GM21825 (cell line): Measurements from ENCODE around the gene SLC4A11.

ENCODE experiments used
- ATAC-seq: cut with Tn5 transposase; IDR thresholded peaks from one replicate; pipeline ENCODE4 v1.9.1; 2021; ENCODE audit warnings: mild to moderate bottlenecking, moderate library complexity; ENCODE audit not compliant: unreplicated experiment

SLC4A11 gene

DNA sequence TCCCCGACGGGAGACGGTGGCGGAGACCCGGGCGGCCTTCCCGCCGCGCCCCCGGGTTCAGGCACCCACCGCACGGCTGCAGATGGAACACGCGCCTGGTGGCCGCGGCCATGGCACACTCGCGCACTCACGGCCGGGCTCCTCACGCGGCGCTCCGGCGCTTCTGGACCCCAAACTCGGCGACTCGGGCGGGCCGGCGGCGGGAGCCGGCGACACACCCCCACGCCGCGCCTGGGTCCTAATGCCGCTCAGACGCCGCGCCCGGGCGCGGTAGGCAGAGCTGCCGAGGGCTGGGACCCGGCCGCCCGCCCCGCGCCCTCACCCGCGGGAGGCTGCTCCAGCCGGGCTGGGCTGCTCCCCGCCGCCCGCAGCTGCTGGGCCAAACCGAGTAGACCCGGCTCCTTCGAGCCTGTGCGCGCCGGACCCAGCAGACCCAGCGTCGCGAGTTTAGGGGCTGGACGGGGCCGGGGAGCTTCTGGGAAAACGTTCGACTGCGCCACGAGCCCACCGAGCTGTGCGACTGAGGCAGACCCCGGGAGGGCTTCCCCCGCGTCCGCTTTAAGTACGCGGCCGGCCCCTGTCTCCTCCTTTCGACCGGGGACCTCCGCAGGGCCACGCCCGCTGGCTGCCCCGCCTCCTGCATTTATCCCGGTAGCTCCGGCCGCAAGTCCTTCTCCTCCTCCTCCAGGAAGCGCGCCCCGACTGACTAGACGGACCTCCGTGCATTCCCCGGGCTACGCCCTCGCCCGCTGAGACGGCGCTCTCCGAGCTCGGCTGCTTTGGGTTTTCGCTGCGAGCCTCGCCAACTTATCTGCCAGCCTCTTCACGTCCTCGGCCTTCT lies at the start of gene SLC4A11:
Gene SLC4A11 (minus strand): TSS at position 165 of the 841 bp plus-strand sequence. CDS start 53 bp downstream, at position 112.
- peak; percentile 59 for ATAC-seq

DNA sequence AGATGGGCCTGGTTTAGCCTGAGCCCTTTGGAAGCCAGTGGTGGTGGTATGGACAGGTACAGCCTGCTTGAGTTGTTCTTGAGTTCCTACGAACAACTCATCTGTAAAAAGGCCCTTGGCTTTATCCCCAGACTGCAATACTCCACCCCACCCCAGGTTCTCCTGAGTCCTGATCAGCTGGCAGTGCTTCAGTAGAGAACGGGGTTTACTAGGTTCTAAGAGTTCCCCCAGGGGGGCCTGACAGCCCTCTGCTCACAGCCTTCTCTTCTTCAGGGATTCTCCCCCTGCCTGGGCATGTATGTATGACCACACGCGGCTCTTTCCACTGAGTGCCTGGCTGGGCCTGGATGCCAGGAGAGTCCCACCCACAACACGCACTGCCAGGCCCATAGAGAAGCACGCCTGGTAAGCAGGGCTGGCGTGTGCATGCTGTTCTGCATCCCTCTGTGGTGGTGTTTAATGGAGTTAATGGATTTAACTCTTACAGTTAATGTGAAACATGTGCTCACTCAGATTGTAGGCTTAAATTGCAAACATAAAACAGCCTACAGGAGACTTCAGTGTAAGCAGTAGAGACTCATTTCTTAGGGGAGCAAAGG lies 44.3 kb upstream of the SLC4A11 start:
- no peak for ATAC-seq

DNA sequence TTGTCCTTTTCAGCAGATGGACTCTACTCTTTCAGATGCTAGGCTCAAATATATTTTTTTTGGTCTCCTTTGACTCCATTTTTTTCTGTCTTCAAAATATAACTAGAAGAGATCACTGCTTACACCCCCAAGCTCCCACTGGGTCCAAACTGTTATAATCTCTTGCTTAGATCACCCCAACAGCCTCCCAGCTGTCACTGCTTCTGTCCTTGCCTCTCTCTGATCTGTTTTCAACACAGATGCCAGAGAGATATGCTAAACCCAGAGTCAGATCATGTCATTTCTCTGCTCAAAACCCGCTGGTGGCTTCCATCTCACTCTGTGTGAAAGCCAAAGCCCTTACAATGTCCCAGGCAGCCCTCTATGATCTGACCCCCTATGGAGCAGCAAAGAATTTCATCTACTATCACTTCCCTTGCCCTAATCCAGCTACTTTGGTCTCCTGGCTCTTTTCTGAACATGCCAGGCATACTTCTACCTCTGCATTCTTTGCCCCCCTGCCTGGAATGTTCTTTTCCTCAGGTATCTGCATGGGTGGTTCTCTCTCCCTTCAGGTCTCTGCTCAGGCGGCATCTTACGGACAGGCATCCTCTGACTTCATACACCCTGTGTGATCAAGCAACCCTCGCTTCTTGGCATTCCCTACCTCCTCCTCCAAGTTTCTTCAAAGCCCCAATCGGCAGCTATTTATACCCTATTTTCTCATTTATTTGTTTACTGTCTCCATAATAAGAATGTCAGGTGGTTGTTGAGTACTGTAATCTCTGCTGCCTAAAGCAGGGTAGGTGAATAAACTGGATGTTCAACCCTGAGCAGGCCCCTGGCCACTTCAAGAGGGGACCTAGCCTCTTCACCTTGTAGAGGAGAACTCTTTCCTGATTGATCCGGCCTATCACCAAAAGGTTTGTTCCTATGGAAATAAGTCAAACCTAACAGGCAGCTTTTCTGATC lies 43.6 kb upstream of the SLC4A11 start:
- no peak for ATAC-seq

DNA sequence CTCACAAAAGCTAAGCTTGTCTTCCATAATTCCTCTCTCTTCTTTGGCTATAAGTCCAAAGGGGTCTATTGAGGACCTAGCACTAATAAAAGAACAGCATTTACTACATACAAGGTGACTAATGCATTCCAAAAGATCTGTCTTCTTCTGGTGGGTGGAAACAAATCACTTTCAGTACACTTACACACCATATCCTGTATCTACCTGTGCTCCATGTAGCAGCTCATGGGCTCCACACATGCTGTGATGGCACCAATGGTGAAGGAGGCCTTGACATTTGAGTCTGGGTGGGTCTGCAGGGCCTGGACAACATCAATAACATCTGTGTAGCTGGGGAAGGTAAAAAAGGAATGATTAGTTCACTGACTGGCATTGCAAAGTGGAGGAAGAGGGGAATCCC lies 42.4 kb upstream of the SLC4A11 start:
- no peak for ATAC-seq

GRCh38 chr20:3279761-3280160 lies 40.8 kb upstream of the SLC4A11 start:
- no peak for ATAC-seq

GRCh38 chr20:3277686-3278465 lies 38.9 kb upstream of the SLC4A11 start:
- ATAC-seq = no peak

DNA sequence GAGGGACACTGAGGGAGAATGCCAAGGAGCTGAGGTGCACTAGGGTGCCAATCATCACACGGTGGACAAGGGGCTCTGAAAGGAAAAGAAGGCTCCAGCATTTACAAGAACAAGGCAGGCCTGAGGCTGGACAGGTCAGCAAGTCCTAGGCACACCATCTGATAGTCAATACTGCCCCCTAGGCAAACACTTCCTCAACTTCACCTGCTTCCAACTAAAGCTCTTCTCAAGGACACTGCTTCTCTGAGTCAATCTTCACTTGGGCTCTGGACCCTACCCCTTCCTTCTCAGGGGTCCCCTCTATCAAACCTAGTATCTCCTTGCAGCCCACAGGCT lies 37.7 kb upstream of the SLC4A11 start:
- no peak for ATAC-seq

DNA sequence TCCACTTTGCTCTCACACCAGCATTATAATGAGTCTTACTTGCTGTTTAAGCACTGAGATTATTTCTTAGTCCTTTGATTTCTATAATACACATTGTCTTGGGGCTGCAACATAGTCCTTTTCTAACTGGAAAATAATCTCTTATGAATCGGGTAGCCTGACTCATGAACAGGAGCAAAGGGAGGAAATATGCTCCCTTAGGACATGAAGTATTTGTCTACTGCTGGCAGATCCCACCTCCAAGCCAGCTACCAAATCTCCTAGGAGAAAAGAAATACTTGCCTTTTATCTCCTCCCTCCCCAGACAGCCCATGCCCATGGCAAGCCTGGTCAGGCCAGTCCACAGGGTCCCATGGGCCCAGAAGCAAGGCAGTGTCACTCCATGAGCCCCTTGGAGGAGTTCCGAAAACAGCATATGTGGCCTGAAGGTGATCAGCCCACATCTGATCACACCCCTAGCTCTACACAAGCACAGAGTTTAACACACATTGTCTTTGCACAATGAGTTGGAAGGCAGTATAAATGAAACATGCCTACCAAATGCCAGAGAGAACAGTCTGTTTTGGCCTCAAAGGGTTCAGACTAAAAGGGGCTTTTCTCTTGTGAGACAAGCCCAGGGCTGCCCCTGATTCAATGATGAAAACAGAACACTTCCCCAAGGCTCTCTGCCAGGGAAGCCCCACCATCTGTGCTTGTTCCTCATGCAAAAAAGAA lies 37.1 kb upstream of the SLC4A11 start:
- no peak for ATAC-seq

DNA sequence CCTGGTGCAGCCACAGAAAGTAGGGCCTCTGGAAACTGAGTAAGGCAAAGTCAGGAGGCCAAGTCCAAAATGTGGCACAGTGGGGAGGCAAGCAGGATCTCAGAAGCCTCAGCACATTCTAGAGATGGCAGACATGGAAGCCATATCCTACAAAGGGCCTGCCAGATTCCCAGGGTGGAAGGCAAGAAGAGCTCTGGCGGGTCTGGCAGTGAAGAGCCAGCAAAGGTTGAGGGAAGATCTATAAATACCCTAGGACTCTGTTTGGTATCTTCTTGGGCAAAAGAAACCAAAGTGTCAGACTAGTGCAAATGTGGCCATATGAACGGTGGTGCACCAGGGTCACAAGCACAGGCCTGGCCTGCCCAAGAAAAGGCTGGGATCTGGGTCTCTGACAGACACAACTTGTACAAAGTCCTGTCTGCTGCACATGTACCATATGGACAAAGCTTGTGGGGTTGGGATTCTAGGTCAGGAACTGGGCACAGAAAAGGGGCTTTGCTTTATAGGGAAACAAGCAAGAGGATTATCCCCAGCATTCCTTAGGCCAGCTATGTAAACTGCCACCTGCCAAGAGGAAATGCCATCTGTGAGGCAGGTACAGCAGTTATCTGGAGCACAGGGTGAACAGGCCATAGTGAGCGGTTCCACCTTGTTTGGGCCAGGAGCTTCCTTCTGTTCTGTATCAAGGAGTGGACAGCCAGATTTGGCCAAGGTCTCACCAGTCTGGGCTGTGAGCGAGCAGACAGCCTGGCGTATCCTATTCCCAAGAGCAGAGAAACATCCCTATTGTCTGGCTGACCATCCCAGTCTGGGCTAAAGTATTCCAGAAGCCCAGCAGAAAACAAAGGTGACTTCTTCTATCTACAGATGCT lies 36.3 kb upstream of the SLC4A11 start:
- ATAC-seq = no peak

GRCh38 chr20:3273371-3273770 lies 34.4 kb upstream of the SLC4A11 start:
- ATAC-seq = no peak

GRCh38 chr20:3270051-3270450 lies 31.1 kb upstream of the SLC4A11 start:
- ATAC-seq = no peak

- no peak for ATAC-seq
These were observed 23.6 kb upstream of the SLC4A11 start for GRCh38 chr20:3262566-3262965.

DNA sequence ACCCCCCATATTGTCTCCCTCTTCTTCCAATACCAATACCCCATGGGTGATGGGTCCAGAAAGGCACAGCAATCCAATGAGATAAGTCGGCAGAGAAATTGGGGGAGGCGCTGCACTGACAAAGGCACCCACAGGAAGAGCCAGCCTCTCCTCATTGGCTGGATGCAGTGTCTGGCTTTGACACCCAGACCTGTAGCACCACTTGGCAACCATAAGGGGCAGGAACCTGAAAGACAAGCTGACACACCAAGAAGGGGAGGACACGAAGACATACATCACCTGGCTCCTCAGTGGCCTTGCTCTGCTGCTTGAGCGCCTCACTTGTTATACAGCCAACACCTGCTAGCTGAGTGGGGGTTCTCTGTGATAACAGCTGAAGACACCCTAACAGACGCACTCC lies 19.4 kb upstream of the SLC4A11 start:
- ATAC-seq = no peak

DNA sequence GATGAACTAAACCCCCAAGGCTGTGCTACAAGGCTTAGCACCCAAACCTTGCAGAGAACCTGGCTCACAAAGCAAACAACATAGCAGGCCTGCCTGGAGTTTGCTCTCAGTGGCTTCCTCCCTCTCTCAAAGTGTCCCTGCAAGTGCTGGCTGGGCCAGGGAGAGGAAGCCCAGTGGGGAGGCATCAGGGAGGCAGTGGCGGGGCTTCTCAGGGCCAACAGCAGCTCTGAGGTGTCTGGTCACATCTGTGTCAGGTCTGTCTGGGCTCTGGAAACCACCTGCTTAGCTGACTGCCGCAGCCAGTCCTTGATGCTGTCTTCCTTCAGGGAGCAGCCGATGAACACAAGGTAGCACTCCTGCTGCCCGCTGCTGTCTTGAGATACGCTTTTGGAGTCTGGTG lies 16.7 kb upstream of the SLC4A11 start:
- no peak for ATAC-seq

GRCh38 chr20:3251806-3252205 lies 12.8 kb upstream of the SLC4A11 start:
- ATAC-seq = no peak

- no peak for ATAC-seq
These were observed 11.1 kb upstream of the SLC4A11 start for GRCh38 chr20:3250091-3250504.

- ATAC-seq = no peak
These were observed 10.0 kb upstream of the SLC4A11 start for GRCh38 chr20:3248993-3249347.

GRCh38 chr20:3248167-3248992 lies 9.4 kb upstream of the SLC4A11 start:
- no peak for ATAC-seq
